GM23338 (cell line): Measurements from ENCODE around the gene RIMS3.

Source experiments
- EZH2 ChIP-seq: fragments of 200-600 bp; sonication (generic); IDR thresholded peaks from one replicate; pipeline ENCODE4 v1.8.0; 2017; ENCODE audit warnings: antibody characterized with exemption, mild to moderate bottlenecking, low read depth; ENCODE audit not compliant: unreplicated experiment
- POLR2AphosphoS5 ChIP-seq: IDR thresholded peaks from 2 replicates; pipeline ENCODE4 v1.6.1; 2016; ENCODE audit warnings: antibody characterized with exemption, low read depth
- TF ChIP-seq, protein P1 (sequence below), 2 experiments: fragments of 200-600 bp in 1 of 2; sonication (generic) in 1 of 2; conservative IDR thresholded peaks; 2 replicates each; pipeline versions ENCODE4 v1.5.1 to v1.6.1; 2016 to 2017; ENCODE audit warnings: antibody characterized with exemption in 2 of 2, low read depth in 2 of 2, mild to moderate bottlenecking in 2 of 2, moderate library complexity in 1 of 2

DNA sequence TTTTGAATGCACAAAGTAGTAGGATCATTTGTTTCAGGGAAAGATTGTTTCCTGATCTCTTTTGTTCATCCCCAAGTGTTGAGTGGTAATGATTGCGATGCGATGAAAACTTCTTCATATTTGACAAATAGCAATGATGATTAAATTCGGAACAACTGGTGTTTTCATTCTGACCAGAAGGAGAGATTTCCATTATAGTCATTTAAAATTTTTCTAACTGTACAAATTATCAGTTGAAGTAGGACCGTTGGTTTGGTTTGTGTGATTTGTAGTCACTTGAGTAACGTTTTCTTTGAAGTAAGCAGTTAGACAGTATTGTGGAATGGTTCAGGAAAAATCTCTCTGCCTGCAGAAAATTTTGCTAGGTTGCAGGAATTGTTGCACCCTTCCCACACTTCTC is 32.0 kb upstream of the RIMS3 start:
- TF ChIP-seq, protein P1, sequence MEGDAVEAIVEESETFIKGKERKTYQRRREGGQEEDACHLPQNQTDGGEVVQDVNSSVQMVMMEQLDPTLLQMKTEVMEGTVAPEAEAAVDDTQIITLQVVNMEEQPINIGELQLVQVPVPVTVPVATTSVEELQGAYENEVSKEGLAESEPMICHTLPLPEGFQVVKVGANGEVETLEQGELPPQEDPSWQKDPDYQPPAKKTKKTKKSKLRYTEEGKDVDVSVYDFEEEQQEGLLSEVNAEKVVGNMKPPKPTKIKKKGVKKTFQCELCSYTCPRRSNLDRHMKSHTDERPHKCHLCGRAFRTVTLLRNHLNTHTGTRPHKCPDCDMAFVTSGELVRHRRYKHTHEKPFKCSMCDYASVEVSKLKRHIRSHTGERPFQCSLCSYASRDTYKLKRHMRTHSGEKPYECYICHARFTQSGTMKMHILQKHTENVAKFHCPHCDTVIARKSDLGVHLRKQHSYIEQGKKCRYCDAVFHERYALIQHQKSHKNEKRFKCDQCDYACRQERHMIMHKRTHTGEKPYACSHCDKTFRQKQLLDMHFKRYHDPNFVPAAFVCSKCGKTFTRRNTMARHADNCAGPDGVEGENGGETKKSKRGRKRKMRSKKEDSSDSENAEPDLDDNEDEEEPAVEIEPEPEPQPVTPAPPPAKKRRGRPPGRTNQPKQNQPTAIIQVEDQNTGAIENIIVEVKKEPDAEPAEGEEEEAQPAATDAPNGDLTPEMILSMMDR (conservative IDR thresholded peaks at IDR 0.05; ENCODE audit: low read depth in 2 of 2), result no peak
- TF ChIP-seq EZH2, result no peak
- no peak for TF ChIP-seq POLR2AphosphoS5
